ENCODE measurements around the gene STARD5. TPM values are rescaled to one million over a fixed set of nuclear protein-coding genes. Genes with fewer than 3 reads are reported as not detected.
A peak's percentile ranks its signal among the peaks of the same experiment; 100 is the strongest.

The STARD5 gene
- total RNA-seq, 1 donor from 2014 or later = 5.3 TPM

DNA sequence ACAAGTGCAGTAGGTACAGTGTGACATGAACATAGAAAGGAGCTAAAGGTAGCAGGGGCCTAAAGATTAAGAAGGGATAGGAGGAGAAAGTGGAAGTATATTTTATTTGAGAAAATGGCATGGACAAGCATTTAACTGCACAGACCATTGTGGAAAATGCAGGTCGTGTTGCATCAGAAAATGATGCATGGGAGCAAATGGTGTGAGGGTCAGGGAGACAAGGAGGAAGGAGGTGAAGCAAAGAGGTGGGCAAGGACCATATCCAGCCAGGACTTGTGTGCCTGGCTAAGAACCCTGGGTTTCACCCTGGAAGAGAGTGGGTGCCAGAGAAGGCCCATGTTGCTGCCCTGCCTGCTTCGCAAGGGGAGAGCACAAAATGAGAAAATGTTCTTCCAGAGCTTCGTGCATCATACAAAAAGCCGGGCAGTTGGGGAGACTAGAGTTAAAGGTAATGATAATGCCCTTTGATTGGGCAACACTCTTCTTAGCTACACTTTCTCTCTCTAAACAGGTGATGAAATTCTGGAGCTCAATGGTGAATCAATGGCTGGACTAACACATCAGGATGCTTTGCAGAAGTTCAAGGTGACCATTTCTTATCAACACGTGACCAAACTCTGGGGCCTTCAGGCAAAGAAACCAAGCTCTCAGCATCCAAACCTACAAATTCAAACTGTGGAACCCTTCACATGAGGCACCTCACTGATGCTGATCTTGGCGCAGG is 45.5 kb downstream of the STARD5 start:
- Mint-ChIP-seq H3K27ac (ENCODE audit: unreplicated experiment) (no peak overlapping the region), H3K9me3 (ENCODE audit: low read depth) (peaks cover 11% of the 10 kb centered on the region), H3K27me3 (ENCODE audit: low read depth) (peaks cover 7% of the 10 kb centered on the region), H3K4me1 (ENCODE audit: low read depth) (peaks cover 18% of the 10 kb centered on the region), H3K4me3 (ENCODE audit: unreplicated experiment) (no peak overlapping the region), H3K36me3 (ENCODE audit: low read depth) (peaks cover 6% of the 10 kb centered on the region)
- DNase-seq (ENCODE audit: low spot score) = no peak
- no peak for TF ChIP-seq CTCF (IDR thresholded peaks at IDR 0.05)

GRCh38 chr15:81277851-81278250 is 46.1 kb downstream of the STARD5 start:
- Mint-ChIP-seq H3K36me3 (ENCODE audit: low read depth) (peaks cover 6% of the 10 kb centered on the region), H3K4me1 (ENCODE audit: low read depth) (peaks cover 18% of the 10 kb centered on the region), H3K4me3 (ENCODE audit: unreplicated experiment) (no peak overlapping the region), H3K27me3 (ENCODE audit: low read depth) (peaks cover 7% of the 10 kb centered on the region), H3K9me3 (ENCODE audit: low read depth) (peaks cover 11% of the 10 kb centered on the region), H3K27ac (ENCODE audit: unreplicated experiment) (no peak overlapping the region)
- DNase-seq (ENCODE audit: low spot score) = no peak
- TF ChIP-seq CTCF (IDR thresholded peaks at IDR 0.05) = no peak

GRCh38 chr15:81276967-81277366 is 47.0 kb downstream of the STARD5 start:
- H3K4me1 Mint-ChIP-seq (ENCODE audit: low read depth) = peaks cover 18% of the 10 kb centered on the region
- no peak for TF ChIP-seq CTCF (IDR thresholded peaks at IDR 0.05)
- peaks cover 11% of the 10 kb centered on the region for H3K9me3 Mint-ChIP-seq (ENCODE audit: low read depth)
- H3K4me3 Mint-ChIP-seq (ENCODE audit: unreplicated experiment) = no peak overlapping the region
- peaks cover 4% of the 10 kb centered on the region for H3K27me3 Mint-ChIP-seq (ENCODE audit: low read depth)
- H3K36me3 Mint-ChIP-seq (ENCODE audit: low read depth) = peaks cover 6% of the 10 kb centered on the region
- H3K27ac Mint-ChIP-seq (ENCODE audit: unreplicated experiment) = no peak overlapping the region
- DNase-seq (ENCODE audit: low spot score) = no peak

DNA sequence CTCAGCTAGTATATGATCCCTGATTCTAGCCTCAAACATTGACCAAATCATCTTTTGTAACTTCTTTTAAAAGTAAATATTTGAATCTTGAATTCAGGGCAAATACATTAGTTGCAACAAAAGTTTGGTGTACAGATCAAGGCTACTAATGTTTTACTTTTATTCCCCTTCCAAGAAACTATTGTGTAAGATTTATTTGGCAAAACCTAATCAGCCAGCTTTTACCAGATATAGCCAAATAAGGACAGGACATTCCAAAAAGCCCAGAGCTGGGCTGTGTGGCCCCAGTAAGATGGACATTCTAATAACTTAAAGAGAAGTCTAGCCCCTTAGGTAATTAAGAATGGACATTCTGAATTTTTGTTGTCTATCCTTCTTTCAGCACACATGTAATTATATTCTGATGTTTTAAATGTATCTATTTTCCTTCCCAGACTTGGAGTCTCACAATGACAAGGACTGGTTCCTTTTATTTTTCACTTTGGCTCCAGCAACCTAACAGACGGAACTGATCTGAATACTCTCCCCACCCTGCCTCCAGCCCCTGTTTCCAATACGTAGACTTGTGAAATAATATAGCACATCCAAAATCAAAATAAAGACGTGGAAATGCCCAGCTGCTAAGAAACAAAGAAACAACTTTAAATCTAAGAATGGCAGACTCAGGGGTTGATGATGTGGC is 48.1 kb downstream of the STARD5 start:
- TF ChIP-seq CTCF (IDR thresholded peaks at IDR 0.05) = no peak
- H3K36me3 Mint-ChIP-seq (ENCODE audit: low read depth) = peaks cover 6% of the 10 kb centered on the region
- no peak for DNase-seq (ENCODE audit: low spot score)
- H3K27me3 Mint-ChIP-seq (ENCODE audit: low read depth) = no peaks in the 10 kb centered on the region
- no peak overlapping the region for H3K27ac Mint-ChIP-seq (ENCODE audit: unreplicated experiment)
- no peak overlapping the region for H3K4me3 Mint-ChIP-seq (ENCODE audit: unreplicated experiment)
- peaks cover 18% of the 10 kb centered on the region for H3K4me1 Mint-ChIP-seq (ENCODE audit: low read depth)
- H3K9me3 Mint-ChIP-seq (ENCODE audit: low read depth) = peaks cover 11% of the 10 kb centered on the region

GRCh38 chr15:81274931-81275707 is 48.8 kb downstream of the STARD5 start:
- Mint-ChIP-seq H3K4me3 (ENCODE audit: unreplicated experiment) (no peak overlapping the region), H3K27me3 (ENCODE audit: low read depth) (no peaks in the 10 kb centered on the region), H3K4me1 (ENCODE audit: low read depth) (peaks cover 16% of the 10 kb centered on the region), H3K9me3 (ENCODE audit: low read depth) (peaks cover 11% of the 10 kb centered on the region), H3K36me3 (ENCODE audit: low read depth) (peaks cover 6% of the 10 kb centered on the region), H3K27ac (ENCODE audit: unreplicated experiment) (no peak overlapping the region)
- no peak for DNase-seq (ENCODE audit: low spot score)
- TF ChIP-seq CTCF (IDR thresholded peaks at IDR 0.05) = peak; percentile 83

All from chondrocyte (in vitro differentiated cells).